Sigmoid colon (tissue), 7 donors: ENCODE data around the gene CHRNA7. TPM values are rescaled to one million over a fixed set of nuclear protein-coding genes. Genes with fewer than 3 reads are reported as not detected.

Experiments
- DNase-seq: peaks from one replicate; pipeline ENCODE4 v3.0.0-alpha.2; 2019
- H3K27ac ChIP-seq, 4 donors: fragments of 200-600 bp; sonication (generic); one replicate each; pipeline ENCODE4 v1.5.1; 2016 to 2019; ENCODE audit warnings: mild to moderate bottlenecking in 1 of 4
- H3K27me3 ChIP-seq, 3 donors: fragments of 200-600 bp; sonication (generic); one replicate each; pipeline ENCODE4 v1.5.1; 2019; ENCODE audit warnings: mild to moderate bottlenecking in 1 of 3
- H3K36me3 ChIP-seq, 4 donors: fragments of 200-600 bp; sonication (generic); one replicate each; pipeline ENCODE4 v1.5.1; 2016 to 2019
- H3K4me1 ChIP-seq, 4 donors: fragments of 200-600 bp; sonication (generic); one replicate each; pipeline ENCODE4 v1.5.1; 2017 to 2019
- H3K4me3 ChIP-seq, 4 donors: fragments of 200-600 bp; sonication (generic); one replicate each; pipeline ENCODE4 v1.5.1; 2017 to 2019; ENCODE audit warnings: mild to moderate bottlenecking in 2 of 4, moderate library complexity in 1 of 4
- H3K9me3 ChIP-seq, 4 donors: fragments of 200-600 bp in 3 of 4; sonication (generic) in 3 of 4; one replicate each; pipeline versions ENCODE4 v1.5.1 to v1.6.1; 2013 to 2019
- CTCF ChIP-seq, 4 experiments: fragments of 450-650 bp in 3 of 4; fragments of 200-600 bp in 1 of 4; IDR thresholded peaks; one replicate each; pipeline ENCODE4 v1.5.1; 2016 to 2019; ENCODE audit warnings: antibody characterized with exemption in 4 of 4, mild to moderate bottlenecking in 3 of 4, moderate library complexity in 2 of 4
- EP300 ChIP-seq, 4 donors: sonication (generic); formaldehyde crosslinking; IDR thresholded peaks; one replicate each; pipeline ENCODE4 v1.6.1; 2017; ENCODE audit warnings: antibody characterized with exemption in 4 of 4
- POLR2A ChIP-seq, 2 donors: fragments of 450-650 bp; IDR thresholded peaks; one replicate each; pipeline ENCODE4 v1.6.1; 2016; ENCODE audit warnings: antibody characterized with exemption in 2 of 2, mild to moderate bottlenecking in 2 of 2, moderate library complexity in 2 of 2
- POLR2AphosphoS5 ChIP-seq, 4 donors: sonication (generic); formaldehyde crosslinking; IDR thresholded peaks; one replicate each; pipeline ENCODE4 v1.6.1; 2017; ENCODE audit warnings: antibody characterized with exemption in 4 of 4
- WGBS, 2 donors: extraction: QIAGEN DNeasy Blood & Tissue Kit; methylation state at CpG; one replicate each; pipeline ENCODE4 v1.1.7; 2013; 5-methylcytosine and 5-hydroxymethylcytosine counted together
- intact Hi-C: fragments of 100-400 bp; cut with DNase I; formaldehyde crosslinking; loops from one replicate; pipeline ENCODE4 v1.15.1; 2023
- polyA plus RNA-seq, 3 donors: library from polyadenylated mRNA; stranded (reverse); fragments of 200-250 nt; gene quantifications; one replicate each; pipeline ENCODE4 v1.2.3, GENCODE V29; 2013
- total RNA-seq, 4 donors: library from RNA; depleted of rRNA; stranded (reverse); fragments of >200 nt; gene quantifications; one replicate each; pipeline ENCODE4 v1.1.0, GENCODE V29; 2016
- donor health status: healthy with polysubstance abuse.
- donor health status: Bipolar disorder and iron deficiency.
- donor health status: healthy.

Gene CHRNA7
- total RNA-seq (1 to 10 TPM in 2 of 4 donors, under 1 TPM in 2; 0.54 to 3.9 (median 1.0) TPM), polyA plus RNA-seq (1 to 10 TPM in 2 of 3 donors, not detected in 1; 1.4 to 7.8 TPM)

GRCh38 chr15:32029862-32030781, at the start of gene CHRNA7:
Gene CHRNA7, plus strand, starts transcription at chr15:32030515. Its CDS starts 80 bp downstream, at chr15:32030595.
- peak; percentile 71 for DNase-seq
- Histone ChIP-seq H3K27me3 (peaks cover 0 to 38% (median 0%) of the 10 kb centered on the region in 3 donors), H3K9me3 (no peaks in the 10 kb centered on the region), H3K4me3 (peak within 1 kb of the TSS; percentile 38 to 71 (median 60)), H3K27ac (peak within 1 kb of the TSS in 3 of 4 donors; percentile 43 to 50 (median 50)), H3K4me1 (peaks cover 0 to 19% (median 18%) of the 10 kb centered on the region in 4 donors), H3K36me3 (no peaks in the 10 kb centered on the region)
- 0 to 1% methylated on average over 91 to 92 of the region's 92 CpGs for WGBS, 2 donors
- TF ChIP-seq CTCF (IDR thresholded peaks at IDR 0.05), result peak in 3 of 4 experiments; percentile 9 to 23 (median 22)
- TF ChIP-seq POLR2AphosphoS5 (IDR thresholded peaks at IDR 0.05), result no peak
- intact Hi-C loops, result loop anchor here (5.0 kb wide), 2 partner anchors 53 to 158 kb away; partner anchors contain the start of gene OTUD7A

GRCh38 chr15:31985607-31986006, 44.7 kb upstream of the CHRNA7 start:
- DNase-seq, result no peak
- intact Hi-C loops, result no loop called here
- Histone ChIP-seq H3K36me3 (no peaks in the 10 kb centered on the region), H3K4me1 (no peaks in the 10 kb centered on the region), H3K27me3 (no peaks in the 10 kb centered on the region), H3K4me3 (no peak overlapping the region), H3K9me3 (no peaks in the 10 kb centered on the region), H3K27ac (no peak overlapping the region)
- 38 to 77% methylated on average over 4 of the region's 4 CpGs for WGBS, 2 donors
- TF ChIP-seq POLR2A (IDR thresholded peaks at IDR 0.05) (no peak), EP300 (IDR thresholded peaks at IDR 0.05) (no peak), CTCF (IDR thresholded peaks at IDR 0.05) (no peak)

GRCh38 chr15:31993062-31993461, 37.3 kb upstream of the CHRNA7 start:
- H3K27me3 ChIP-seq, result no peaks in the 10 kb centered on the region
- no peak overlapping the region for H3K4me3 ChIP-seq
- no peak for TF ChIP-seq POLR2A (IDR thresholded peaks at IDR 0.05)
- no peak for TF ChIP-seq CTCF (IDR thresholded peaks at IDR 0.05)
- TF ChIP-seq POLR2AphosphoS5 (IDR thresholded peaks at IDR 0.05), result no peak
- TF ChIP-seq EP300 (IDR thresholded peaks at IDR 0.05), result no peak
- no peak for DNase-seq
- no peaks in the 10 kb centered on the region for H3K36me3 ChIP-seq
- no peaks in the 10 kb centered on the region for H3K4me1 ChIP-seq
- H3K27ac ChIP-seq, result no peak overlapping the region
- WGBS, 2 donors, result 10 to 64% methylated on average over 4 of the region's 4 CpGs
- H3K9me3 ChIP-seq, result no peaks in the 10 kb centered on the region
- intact Hi-C loops, result no loop called here

GRCh38 chr15:31997711-31998110, 32.6 kb upstream of the CHRNA7 start:
- Histone ChIP-seq H3K4me3 (no peak overlapping the region), H3K27me3 (no peaks in the 10 kb centered on the region), H3K36me3 (no peaks in the 10 kb centered on the region), H3K9me3 (no peaks in the 10 kb centered on the region), H3K4me1 (no peaks in the 10 kb centered on the region), H3K27ac (no peak overlapping the region)
- intact Hi-C loops, result no loop called here
- no peak for DNase-seq
- TF ChIP-seq EP300 (IDR thresholded peaks at IDR 0.05), result no peak
- TF ChIP-seq CTCF (IDR thresholded peaks at IDR 0.05), result no peak
- TF ChIP-seq POLR2A (IDR thresholded peaks at IDR 0.05), result no peak
